ENCODE data around the gene TRPM4.

- no peak for TF ChIP-seq SP1 (IDR thresholded peaks at IDR 0.05)
- TF ChIP-seq HDGF (IDR thresholded peaks at IDR 0.05; ENCODE audit: borderline replicate concordance), result no peak
- TF ChIP-seq SUZ12 (IDR thresholded peaks at IDR 0.05), result no peak
- TF ChIP-seq TARDBP (IDR thresholded peaks at IDR 0.05), result no peak
- TF ChIP-seq FOXM1 (IDR thresholded peaks at IDR 0.05; ENCODE audit: borderline replicate concordance), result no peak
- TF ChIP-seq FOXA1 (IDR thresholded peaks at IDR 0.05), result no peak
- TF ChIP-seq NFRKB (IDR thresholded peaks at IDR 0.05), result no peak
- TF ChIP-seq PKNOX1 (IDR thresholded peaks at IDR 0.05), result no peak
- no peak for TF ChIP-seq BHLHE40 (IDR thresholded peaks at IDR 0.05; ENCODE audit: borderline replicate concordance)
- no peak for TF ChIP-seq CTBP1 (IDR thresholded peaks at IDR 0.05; ENCODE audit: borderline replicate concordance)
- TF ChIP-seq L3MBTL2 (conservative IDR thresholded peaks at IDR 0.05), result no peak
Observed at GRCh38 chr19:49188626-49189200, 31.1 kb downstream of the TRPM4 start.

All from HEK293T (cell line).